Panc1 (cell line): ENCODE data around the gene FAM47B. TPM values are rescaled to one million over a fixed set of nuclear protein-coding genes. Genes with fewer than 3 reads are reported as not detected.

Experiments used
- ATAC-seq: fragments of 200-7000 bp; cut with Tn5 transposase; 2 replicates; pipeline ENCODE4 v1.9.1; 2020; ENCODE audit warnings: mild to moderate bottlenecking, moderate library complexity
- BruUV-seq: library from RNA; stranded (reverse); fragments of 400-500 nt; replicated peaks from 2 replicates; lab custom pipeline; 2021; lab: Mats Ljungman, UMichigan
- CTCF ChIA-PET: fragments of 300-600 bp; sonication (Branson Sonifier 250); formaldehyde crosslinking; loops from one replicate; lab custom pipeline; 2022; ENCODE audit warnings: antibody characterized with exemption; lab: Charles Lee
- POLR2A ChIA-PET: fragments of 300-600 bp; sonication (Branson Sonifier 250); formaldehyde crosslinking; loops from one replicate; lab custom pipeline; 2022; ENCODE audit warnings: antibody characterized with exemption; lab: Charles Lee
- DNase-seq: peaks from one replicate; pipeline ENCODE4 v3.0.0-alpha.2; 2010; ENCODE audit warnings: low read depth, low spot score
- H3K27ac ChIP-seq: 2 replicates; pipeline ENCODE4 v1.5.1; 2011; ENCODE audit warnings: mild to moderate bottlenecking, low read length, inconsistent platforms
- H3K27me3 ChIP-seq: fragments of 200-500 bp; sonication (Bioruptor generic); 2 replicates; pipeline ENCODE4 v1.6.0; 2014; ENCODE audit warnings: low read length, inconsistent platforms; ENCODE audit not compliant: control insufficient read depth, insufficient read depth
- H3K36me3 ChIP-seq: fragments of 200-500 bp; sonication (Bioruptor generic); 2 replicates; pipeline ENCODE4 v1.5.1; 2014; ENCODE audit warnings: inconsistent platforms, mild to moderate bottlenecking, low read length, moderate library complexity; ENCODE audit not compliant: control insufficient read depth, insufficient read depth
- H3K4me1 ChIP-seq: 2 replicates; pipeline ENCODE4 v1.5.1; 2011; ENCODE audit warnings: inconsistent platforms, mild to moderate bottlenecking, low read length, moderate library complexity; ENCODE audit not compliant: control insufficient read depth, insufficient read depth
- H3K4me3 ChIP-seq, 2 experiments: 2 replicates each; pipeline ENCODE4 v1.5.1; 2011 to 2012; ENCODE audit warnings: low read depth in 2 of 2, low read length in 2 of 2, mild to moderate bottlenecking in 2 of 2, inconsistent platforms in 1 of 2, moderate library complexity in 1 of 2
- H3K9me3 ChIP-seq: fragments of 200-500 bp; sonication (Bioruptor generic); 2 replicates; pipeline ENCODE4 v1.5.1; 2014; ENCODE audit warnings: low read depth, mild to moderate bottlenecking, inconsistent platforms, low read length, moderate library complexity; ENCODE audit not compliant: control insufficient read depth, insufficient read depth
- POLR2AphosphoS5 ChIP-seq: IDR thresholded peaks from 2 replicates; pipeline ENCODE4 v1.6.1; 2012; ENCODE audit warnings: mild to moderate bottlenecking, low read depth, low read length, moderate library complexity
- REST ChIP-seq, 2 experiments: IDR thresholded peaks; 2 replicates each; pipeline ENCODE4 v1.6.1; 2011 to 2012; ENCODE audit warnings: low read depth in 2 of 2, control low read depth in 1 of 2, low read length in 1 of 2, mild to moderate bottlenecking in 1 of 2, moderate library complexity in 1 of 2; ENCODE audit not compliant: insufficient read depth in 1 of 2
- SIN3A ChIP-seq: IDR thresholded peaks from 2 replicates; pipeline ENCODE4 v1.6.1; 2012; ENCODE audit warnings: low read depth, mild to moderate bottlenecking, low read length, moderate library complexity, borderline replicate concordance; ENCODE audit not compliant: insufficient read depth
- TCF7L2 ChIP-seq: IDR thresholded peaks from 2 replicates; pipeline ENCODE4 v1.6.1; 2011; ENCODE audit warnings: mild to moderate bottlenecking, low read depth, low read length, inconsistent platforms
- in situ Hi-C: cut with HindIII; loops from 2 replicates; pipeline ENCODE4 v1.10.0; 2016; ENCODE audit warnings: low sequenced_read_pairs, low pct_unique_long_range_greater_than_20kb
- intact Hi-C: fragments of 100-400 bp; cut with micrococcal nuclease; formaldehyde crosslinking; loops from one replicate; pipeline ENCODE4 v1.10.0; 2022; ENCODE audit not compliant: unreplicated experiment
- total RNA-seq: library from RNA; stranded (reverse); gene quantifications from one replicate; pipeline ENCODE4 v1.2.1, GENCODE V29; 2021; ENCODE audit not compliant: unreplicated experiment
- TF ChIP-seq, protein P1 (sequence below): fragments of 450-650 bp; IDR thresholded peaks from 2 replicates; pipeline ENCODE4 v1.5.1; 2017; ENCODE audit warnings: mild to moderate bottlenecking

FAM47B gene
- total RNA-seq, 1 experiment from 2014 or later, result not detected

DNA sequence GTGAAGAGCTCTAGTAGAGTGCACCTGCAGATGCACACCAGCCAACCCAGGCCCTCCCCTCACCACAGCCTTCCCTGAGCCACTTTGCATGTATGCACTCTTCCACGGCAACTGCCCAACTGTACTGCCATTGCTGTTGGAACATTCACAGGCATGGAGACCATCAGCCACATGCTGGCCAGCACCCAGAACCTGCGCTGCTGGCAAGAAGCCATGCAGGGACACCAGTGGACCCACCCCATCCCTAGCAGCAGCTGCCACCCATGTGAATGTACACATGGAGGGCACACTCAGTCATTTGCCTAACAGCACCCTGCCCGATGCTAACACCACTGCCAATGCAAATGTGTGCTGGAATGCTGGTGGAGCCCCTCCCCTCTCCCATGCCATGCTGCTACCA, 35.6 kb downstream of the FAM47B start:
- ChIA-PET POLR2A (no interaction called here), CTCF (no interaction called here)
- Histone ChIP-seq H3K4me1 (no peaks in the 10 kb centered on the region), H3K27ac (no peak overlapping the region), H3K27me3 (no peaks in the 10 kb centered on the region), H3K36me3 (no peaks in the 10 kb centered on the region), H3K4me3 (no peak overlapping the region), H3K9me3 (no peaks in the 10 kb centered on the region)
- intact Hi-C loops (no loop called here), in situ Hi-C loops (no loop called here)
- TF ChIP-seq REST (IDR thresholded peaks at IDR 0.05; ENCODE audit: insufficient read depth in 1 of 2, low read depth in 2 of 2, low read length in 1 of 2) (no peak), SIN3A (no peak), TCF7L2 (no peak), POLR2AphosphoS5 (no peak)
- TF ChIP-seq, protein P1, sequence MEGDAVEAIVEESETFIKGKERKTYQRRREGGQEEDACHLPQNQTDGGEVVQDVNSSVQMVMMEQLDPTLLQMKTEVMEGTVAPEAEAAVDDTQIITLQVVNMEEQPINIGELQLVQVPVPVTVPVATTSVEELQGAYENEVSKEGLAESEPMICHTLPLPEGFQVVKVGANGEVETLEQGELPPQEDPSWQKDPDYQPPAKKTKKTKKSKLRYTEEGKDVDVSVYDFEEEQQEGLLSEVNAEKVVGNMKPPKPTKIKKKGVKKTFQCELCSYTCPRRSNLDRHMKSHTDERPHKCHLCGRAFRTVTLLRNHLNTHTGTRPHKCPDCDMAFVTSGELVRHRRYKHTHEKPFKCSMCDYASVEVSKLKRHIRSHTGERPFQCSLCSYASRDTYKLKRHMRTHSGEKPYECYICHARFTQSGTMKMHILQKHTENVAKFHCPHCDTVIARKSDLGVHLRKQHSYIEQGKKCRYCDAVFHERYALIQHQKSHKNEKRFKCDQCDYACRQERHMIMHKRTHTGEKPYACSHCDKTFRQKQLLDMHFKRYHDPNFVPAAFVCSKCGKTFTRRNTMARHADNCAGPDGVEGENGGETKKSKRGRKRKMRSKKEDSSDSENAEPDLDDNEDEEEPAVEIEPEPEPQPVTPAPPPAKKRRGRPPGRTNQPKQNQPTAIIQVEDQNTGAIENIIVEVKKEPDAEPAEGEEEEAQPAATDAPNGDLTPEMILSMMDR, result no peak
- ATAC-seq, result no peak
- no TSS peak for BruUV-seq
- DNase-seq, result no peak

- Histone ChIP-seq H3K4me1 (no peaks in the 10 kb centered on the region), H3K36me3 (no peaks in the 10 kb centered on the region), H3K27me3 (no peaks in the 10 kb centered on the region), H3K27ac (no peak overlapping the region), H3K4me3 (no peak overlapping the region), H3K9me3 (no peaks in the 10 kb centered on the region)
- ChIA-PET CTCF (no interaction called here), POLR2A (no interaction called here)
- intact Hi-C loops, result no loop called here
- in situ Hi-C loops, result no loop called here
- BruUV-seq, result no TSS peak
- DNase-seq (no peak), ATAC-seq (no peak)
- TF ChIP-seq TCF7L2, result no peak
- no peak for TF ChIP-seq POLR2AphosphoS5
- TF ChIP-seq, protein P1, result no peak
- TF ChIP-seq REST (IDR thresholded peaks at IDR 0.05; ENCODE audit: insufficient read depth in 1 of 2, low read depth in 2 of 2, low read length in 1 of 2), result no peak
- no peak for TF ChIP-seq SIN3A
Measured at GRCh38 chrX:34987646-34988045, 45.0 kb downstream of the FAM47B start.
